Gastrocnemius medialis (tissue), 4 donors: ENCODE measurements around the gene ALPL.

Experiments used
- CTCF ChIP-seq, 5 experiments: fragments of 450-650 bp in 3 of 5; fragments of 200-600 bp in 2 of 5; sonication (generic) in 2 of 5; IDR thresholded peaks in 4 of 5; conservative IDR thresholded peaks in 1 of 5; 1 replicate in 4 of 5; 2 replicates in 1 of 5; pipeline ENCODE4 v1.5.1; 2016 to 2019; ENCODE audit warnings: antibody characterized with exemption in 5 of 5, mild to moderate bottlenecking in 3 of 5, moderate library complexity in 3 of 5
- POLR2A ChIP-seq, 2 donors: fragments of 450-650 bp; IDR thresholded peaks; one replicate each; pipeline ENCODE4 v1.6.1; 2017; ENCODE audit warnings: antibody characterized with exemption in 2 of 2, mild to moderate bottlenecking in 2 of 2, moderate library complexity in 2 of 2

GRCh38 chr1:21570885-21571284, 61.7 kb downstream of the ALPL start:
- TF ChIP-seq POLR2A (IDR thresholded peaks at IDR 0.05), result no peak
- TF ChIP-seq CTCF (IDR thresholded peaks at IDR 0.05 in 4 of 5, conservative IDR thresholded peaks at IDR 0.05 in 1 of 5), result no peak
